ENCODE data around the gene FOLR1.

DNA sequence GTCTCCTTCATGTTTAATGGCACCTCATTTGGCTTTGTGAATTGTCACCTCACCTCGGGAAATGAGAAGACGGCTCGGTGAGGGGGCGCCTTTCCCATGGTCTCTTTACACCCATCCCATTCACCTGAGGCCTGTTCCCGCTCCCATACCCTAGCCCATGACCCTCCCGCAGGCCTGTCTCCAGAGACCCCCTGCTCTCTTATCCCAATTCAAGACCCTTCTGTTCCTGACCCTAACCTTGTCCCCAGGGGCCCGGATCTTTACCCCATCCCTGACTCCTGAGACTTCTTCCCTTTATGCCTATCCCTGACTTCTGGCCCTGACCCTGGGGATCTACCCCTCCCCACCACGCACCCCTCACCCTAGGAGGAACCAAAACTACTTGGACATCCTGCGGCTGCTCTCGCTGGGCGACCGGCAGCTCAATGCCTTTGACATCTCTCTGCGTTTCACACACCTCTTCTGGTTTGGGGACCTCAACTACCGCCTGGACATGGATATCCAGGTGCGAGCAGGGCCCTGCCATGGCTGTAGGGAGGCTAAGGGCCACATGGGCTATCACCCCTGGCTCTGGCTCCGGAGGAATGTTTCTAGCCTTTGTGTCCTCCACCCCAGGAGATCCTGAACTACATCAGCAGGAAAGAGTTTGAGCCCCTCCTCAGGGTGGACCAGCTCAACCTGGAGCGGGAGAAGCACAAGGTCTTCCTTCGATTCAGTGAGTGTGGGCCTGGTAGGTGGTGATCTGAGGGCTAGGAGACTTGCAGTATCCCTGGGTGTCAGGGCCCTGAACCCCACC lies 40.5 kb downstream of the FOLR1 start:
- TF ChIP-seq, protein P1, sequence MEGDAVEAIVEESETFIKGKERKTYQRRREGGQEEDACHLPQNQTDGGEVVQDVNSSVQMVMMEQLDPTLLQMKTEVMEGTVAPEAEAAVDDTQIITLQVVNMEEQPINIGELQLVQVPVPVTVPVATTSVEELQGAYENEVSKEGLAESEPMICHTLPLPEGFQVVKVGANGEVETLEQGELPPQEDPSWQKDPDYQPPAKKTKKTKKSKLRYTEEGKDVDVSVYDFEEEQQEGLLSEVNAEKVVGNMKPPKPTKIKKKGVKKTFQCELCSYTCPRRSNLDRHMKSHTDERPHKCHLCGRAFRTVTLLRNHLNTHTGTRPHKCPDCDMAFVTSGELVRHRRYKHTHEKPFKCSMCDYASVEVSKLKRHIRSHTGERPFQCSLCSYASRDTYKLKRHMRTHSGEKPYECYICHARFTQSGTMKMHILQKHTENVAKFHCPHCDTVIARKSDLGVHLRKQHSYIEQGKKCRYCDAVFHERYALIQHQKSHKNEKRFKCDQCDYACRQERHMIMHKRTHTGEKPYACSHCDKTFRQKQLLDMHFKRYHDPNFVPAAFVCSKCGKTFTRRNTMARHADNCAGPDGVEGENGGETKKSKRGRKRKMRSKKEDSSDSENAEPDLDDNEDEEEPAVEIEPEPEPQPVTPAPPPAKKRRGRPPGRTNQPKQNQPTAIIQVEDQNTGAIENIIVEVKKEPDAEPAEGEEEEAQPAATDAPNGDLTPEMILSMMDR (conservative IDR thresholded peaks at IDR 0.05 in 1 of 2, IDR thresholded peaks at IDR 0.05 in 1 of 2; ENCODE audit: extremely low read depth in 1 of 2, insufficient read depth in 1 of 2, low read depth in 1 of 2, low read length in 2 of 2) = no peak
- TF ChIP-seq EZH2 (IDR thresholded peaks at IDR 0.05; ENCODE audit: borderline replicate concordance, low read length) = no peak
